WTC11 (cell line): ENCODE measurements around the gene LCE6A. TPM values are rescaled to one million over a fixed set of nuclear protein-coding genes. Genes with fewer than 3 reads are reported as not detected.

ENCODE experiments used
- ATAC-seq: fragments of 200-7000 bp; cut with Tn5 transposase; 2 replicates; pipeline ENCODE4 v1.10.0; 2021; ENCODE audit warnings: mild to moderate bottlenecking, moderate library complexity
- CTCF ChIA-PET: fragments of 300-600 bp; sonication (Branson Sonifier 250); formaldehyde crosslinking; loops from one replicate; lab custom pipeline; 2021; ENCODE audit warnings: antibody characterized with exemption; lab: Charles Lee
- POLR2A ChIA-PET: fragments of 350-600 bp; sonication (Branson Sonifier 250); formaldehyde crosslinking; loops from one replicate; lab custom pipeline; 2021; ENCODE audit warnings: antibody characterized with exemption; lab: Charles Lee
- DNase-seq: peaks from one replicate; pipeline ENCODE4 v3.0.0; 2021; ENCODE audit warnings: low spot score
- H3K27ac Mint-ChIP-seq: 2 replicates; pipeline ENCODE4 v1.8.0; 2021; ENCODE audit warnings: mixed read lengths
- H3K27me3 Mint-ChIP-seq: 2 replicates; pipeline ENCODE4 v1.8.0; 2021; ENCODE audit warnings: low read depth, mild to moderate bottlenecking, moderate library complexity, mixed read lengths
- H3K36me3 Mint-ChIP-seq: 2 replicates; pipeline ENCODE4 v1.8.0; 2021; ENCODE audit warnings: mixed read lengths
- H3K4me1 Mint-ChIP-seq: 2 replicates; pipeline ENCODE4 v1.8.0; 2022; ENCODE audit warnings: mixed read lengths
- H3K4me3 Mint-ChIP-seq: 2 replicates; pipeline ENCODE4 v1.8.0; 2021; ENCODE audit warnings: mild to moderate bottlenecking, moderate library complexity, mixed read lengths
- H3K9me3 Mint-ChIP-seq: 2 replicates; pipeline ENCODE4 v1.8.0; 2021; ENCODE audit warnings: mixed read lengths
- ATF2 ChIP-seq: sonication (generic); formaldehyde crosslinking; IDR thresholded peaks from 2 replicates; pipeline ENCODE4 v1.8.1; 2022; ENCODE audit warnings: low read depth, missing genetic modification reagents, borderline replicate concordance
- CDX4 ChIP-seq: fragments of 250-450 bp; sonication (Bioruptor Pico); IDR thresholded peaks from 2 replicates; pipeline ENCODE4 v1.9.0; 2021; ENCODE audit warnings: moderate library complexity, mild to moderate bottlenecking, inconsistent platforms, borderline replicate concordance
- CTCF ChIP-seq: fragments of 200-600 bp; IDR thresholded peaks from 2 replicates; pipeline ENCODE4 v1.8.0; 2022; ENCODE audit warnings: antibody characterized with exemption
- E2F1 ChIP-seq: sonication (generic); formaldehyde crosslinking; IDR thresholded peaks from 2 replicates; pipeline ENCODE4 v1.8.0; 2022; ENCODE audit warnings: mild to moderate bottlenecking, missing genetic modification reagents
- ELF4 ChIP-seq: sonication (generic); formaldehyde crosslinking; IDR thresholded peaks from 2 replicates; pipeline ENCODE4 v1.8.1; 2022; ENCODE audit warnings: low read depth, mild to moderate bottlenecking, moderate library complexity, missing genetic modification reagents
- ESRRA ChIP-seq: sonication (generic); formaldehyde crosslinking; IDR thresholded peaks from 2 replicates; pipeline ENCODE4 v1.8.1; 2022; ENCODE audit warnings: mild to moderate bottlenecking, missing genetic modification reagents, borderline replicate concordance
- GABPB1 ChIP-seq: sonication (generic); formaldehyde crosslinking; IDR thresholded peaks from 2 replicates; pipeline ENCODE4 v1.8.1; 2023; ENCODE audit warnings: mild to moderate bottlenecking, missing genetic modification reagents
- HMGXB4 ChIP-seq: sonication (generic); formaldehyde crosslinking; IDR thresholded peaks from 2 replicates; pipeline ENCODE4 v1.8.1; 2023; ENCODE audit warnings: mild to moderate bottlenecking, moderate library complexity, missing genetic modification reagents
- IRF2 ChIP-seq: sonication (generic); formaldehyde crosslinking; IDR thresholded peaks from 2 replicates; pipeline ENCODE4 v1.8.0; 2022; ENCODE audit warnings: low read depth, missing genetic modification reagents, borderline replicate concordance
- JUN ChIP-seq: sonication (generic); formaldehyde crosslinking; IDR thresholded peaks from 2 replicates; pipeline ENCODE4 v1.8.0; 2023; ENCODE audit warnings: mild to moderate bottlenecking, missing genetic modification reagents
- MAX ChIP-seq: sonication (generic); formaldehyde crosslinking; IDR thresholded peaks from 2 replicates; pipeline ENCODE4 v1.8.0; 2022; ENCODE audit warnings: mild to moderate bottlenecking, missing genetic modification reagents
- SMAD3 ChIP-seq: sonication (generic); formaldehyde crosslinking; IDR thresholded peaks from 2 replicates; pipeline ENCODE4 v1.8.0; 2022; ENCODE audit warnings: missing genetic modification reagents, mild to moderate bottlenecking, borderline replicate concordance
- STAT6 ChIP-seq: sonication (generic); formaldehyde crosslinking; conservative IDR thresholded peaks from 2 replicates; pipeline ENCODE4 v1.8.1; 2023; ENCODE audit warnings: mild to moderate bottlenecking, low read depth, missing genetic modification reagents, moderate library complexity
- ZBTB43 ChIP-seq: sonication (generic); formaldehyde crosslinking; IDR thresholded peaks from 2 replicates; pipeline ENCODE4 v1.8.1; 2023; ENCODE audit warnings: mild to moderate bottlenecking, missing genetic modification reagents
- ZMAT4 ChIP-seq: fragments of 250-450 bp; sonication (Bioruptor Pico); IDR thresholded peaks from 2 replicates; pipeline ENCODE4 v1.9.0; 2021; ENCODE audit warnings: mild to moderate bottlenecking
- ZNF263 ChIP-seq: sonication (generic); formaldehyde crosslinking; IDR thresholded peaks from 2 replicates; pipeline ENCODE4 v1.8.1; 2022; ENCODE audit warnings: low read depth, mild to moderate bottlenecking, moderate library complexity, missing genetic modification reagents
- ZNF416 ChIP-seq: fragments of 250-450 bp; sonication (Bioruptor Pico); IDR thresholded peaks from 2 replicates; pipeline ENCODE4 v1.9.0; 2021; ENCODE audit warnings: mild to moderate bottlenecking, inconsistent platforms
- total RNA-seq: library from RNA; stranded (reverse); gene quantifications from 3 replicates; pipeline ENCODE4 v1.2.3, GENCODE V29; 2021

Gene LCE6A
- total RNA-seq, 1 experiment from 2014 or later: not detected

- TF ChIP-seq ZMAT4 (CRISPR knock-in tag) (no peak), ZBTB43 (no peak), ZNF263 (no peak), STAT6 (CRISPR knock-in tag) (no peak), ESRRA (CRISPR knock-in tag) (no peak), ELF4 (CRISPR knock-in tag) (no peak), IRF2 (CRISPR knock-in tag) (no peak), SMAD3 (no peak), ZNF416 (CRISPR knock-in tag) (no peak), E2F1 (no peak), GABPB1 (no peak), HMGXB4 (CRISPR knock-in tag) (no peak), CDX4 (no peak)
- TF ChIP-seq, all 79 proteins: peak for 0
- no peaks in the 10 kb centered on the region for H3K9me3 Mint-ChIP-seq
- H3K27ac Mint-ChIP-seq: no peak overlapping the region
- CTCF ChIA-PET: interaction anchor here (0.6 to 4.0 kb wide), 25 partner anchors 8 to 419 kb away, joined by 3 to 82 read pairs (median 4); partner anchors contain the start of genes IVL, LCE6A, SMCP and SPRR4
- H3K4me3 Mint-ChIP-seq: no peak overlapping the region
- no peaks in the 10 kb centered on the region for H3K4me1 Mint-ChIP-seq
- peak; percentile 74 for ATAC-seq
- DNase-seq: peak; percentile 26
- POLR2A ChIA-PET: no interaction called here
- no peaks in the 10 kb centered on the region for H3K36me3 Mint-ChIP-seq
- H3K27me3 Mint-ChIP-seq: no peaks in the 10 kb centered on the region; the same call in 1 of the 2 replicates
Measured at GRCh38 chr1:152869808-152870419, 27.3 kb downstream of the LCE6A start.

GRCh38 chr1:152870831-152871730 lies 28.4 kb downstream of the LCE6A start:
- POLR2A ChIA-PET: no interaction called here
- no peaks in the 10 kb centered on the region; the same call in 1 of the 2 replicates for H3K27me3 Mint-ChIP-seq
- H3K36me3 Mint-ChIP-seq: no peaks in the 10 kb centered on the region
- no peaks in the 10 kb centered on the region for H3K4me1 Mint-ChIP-seq
- H3K27ac Mint-ChIP-seq: no peak overlapping the region
- CTCF ChIA-PET: interaction anchor here (0.7 to 4.0 kb wide), 20 partner anchors 8 to 412 kb away, joined by 3 to 82 read pairs (median 6); partner anchors contain the start of gene SPRR4
- H3K9me3 Mint-ChIP-seq: no peaks in the 10 kb centered on the region
- H3K4me3 Mint-ChIP-seq: 0 out of 2 replicates have a peak overlapping the region, but pooled peaks have one; percentile 26
- peak; percentile 38 for DNase-seq
- ATAC-seq: peak; percentile 88
- TF ChIP-seq ATF2 (no peak), ZBTB43 (0 out of 2 replicates have a peak, but pooled peaks have one; percentile 32), JUN (CRISPR knock-in tag) (no peak), CTCF (peak; percentile 82; the same call in 1 of the 2 replicates), SMAD3 (no peak), MAX (CRISPR knock-in tag) (no peak)
